ENCODE measurements around the gene QSOX2. TPM values are rescaled to one million over a fixed set of nuclear protein-coding genes. Genes with fewer than 3 reads are reported as not detected.

Gene QSOX2
- total RNA-seq, 1 donor from 2014 or later: 21.2 TPM

DNA sequence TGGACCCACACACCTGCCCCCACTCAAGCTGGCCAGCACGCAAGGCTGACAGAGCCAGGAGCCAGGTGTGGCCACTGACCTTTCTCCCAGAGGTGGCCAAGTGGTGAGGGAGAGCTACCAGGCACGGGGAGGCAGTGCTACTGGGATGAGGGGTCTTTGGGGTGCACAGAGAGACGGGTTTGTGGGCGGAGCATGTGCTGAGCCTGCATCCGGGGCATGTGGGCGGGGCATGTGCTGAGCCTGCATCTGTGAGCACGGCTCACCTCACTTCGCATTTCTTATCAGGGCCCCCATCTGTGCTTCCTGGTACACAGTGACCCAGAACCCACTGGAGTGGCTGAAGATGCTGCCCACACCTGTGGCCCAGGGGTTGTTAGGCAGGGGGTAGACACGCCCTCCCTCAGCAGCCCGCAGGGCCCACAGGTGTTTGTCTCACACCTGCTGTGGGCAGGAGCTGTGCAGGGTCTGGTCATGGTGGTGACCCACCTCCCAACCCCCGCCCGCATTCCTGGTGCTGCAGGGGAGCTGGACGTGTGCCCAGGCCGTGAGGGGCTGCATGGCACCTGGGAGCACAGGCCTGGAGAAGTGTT is 36.8 kb upstream of the QSOX2 start:
- Mint-ChIP-seq H3K27ac (ENCODE audit: unreplicated experiment) (no peak overlapping the region), H3K4me3 (ENCODE audit: unreplicated experiment) (no peak overlapping the region)
- no peak for DNase-seq

DNA sequence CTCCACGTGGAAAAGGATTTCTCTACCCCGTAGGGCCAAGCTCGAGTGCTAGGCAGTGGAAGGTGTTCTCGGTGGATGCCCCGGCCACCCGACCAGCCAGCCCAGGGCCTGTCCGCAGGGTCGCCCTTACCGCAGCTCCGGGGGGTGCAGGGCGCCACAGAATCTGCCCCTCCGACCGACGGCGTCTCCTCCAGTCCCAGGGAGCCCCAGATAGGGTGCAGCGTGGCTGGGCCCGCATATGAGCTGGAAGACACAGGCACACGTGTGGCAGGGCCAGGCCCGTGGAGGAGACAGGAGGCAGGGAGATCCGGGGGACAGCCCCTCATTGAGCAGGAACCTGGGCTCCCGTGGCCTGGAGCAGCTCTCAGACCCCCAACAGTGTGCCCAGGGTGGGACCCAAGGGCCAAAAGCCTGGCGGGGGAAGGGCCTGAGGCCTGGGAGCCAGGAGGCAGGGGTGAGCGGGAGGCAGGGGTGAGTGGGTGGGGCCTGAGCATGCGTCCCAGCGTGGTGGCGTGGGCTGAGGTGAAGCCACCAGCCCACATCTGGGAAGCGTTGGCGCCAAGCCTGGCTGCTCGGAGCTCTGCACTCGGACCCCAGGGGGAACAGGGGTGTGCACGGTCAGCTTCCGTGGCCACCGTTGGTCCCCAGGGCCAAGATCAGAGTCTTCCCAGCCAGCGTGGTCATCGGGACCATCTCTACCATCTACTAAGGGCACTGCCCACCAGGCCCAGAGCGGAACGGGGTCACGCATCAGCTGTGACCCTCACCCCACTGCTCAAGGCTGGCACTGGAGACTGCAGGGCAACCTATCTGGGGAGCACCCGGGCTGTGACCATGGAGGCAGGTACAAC is 36.0 kb upstream of the QSOX2 start:
- H3K4me1 Mint-ChIP-seq (ENCODE audit: low read depth, unreplicated experiment): no peaks in the 10 kb centered on the region
- no peak overlapping the region for H3K27ac Mint-ChIP-seq (ENCODE audit: unreplicated experiment)
- TF ChIP-seq, protein P1, sequence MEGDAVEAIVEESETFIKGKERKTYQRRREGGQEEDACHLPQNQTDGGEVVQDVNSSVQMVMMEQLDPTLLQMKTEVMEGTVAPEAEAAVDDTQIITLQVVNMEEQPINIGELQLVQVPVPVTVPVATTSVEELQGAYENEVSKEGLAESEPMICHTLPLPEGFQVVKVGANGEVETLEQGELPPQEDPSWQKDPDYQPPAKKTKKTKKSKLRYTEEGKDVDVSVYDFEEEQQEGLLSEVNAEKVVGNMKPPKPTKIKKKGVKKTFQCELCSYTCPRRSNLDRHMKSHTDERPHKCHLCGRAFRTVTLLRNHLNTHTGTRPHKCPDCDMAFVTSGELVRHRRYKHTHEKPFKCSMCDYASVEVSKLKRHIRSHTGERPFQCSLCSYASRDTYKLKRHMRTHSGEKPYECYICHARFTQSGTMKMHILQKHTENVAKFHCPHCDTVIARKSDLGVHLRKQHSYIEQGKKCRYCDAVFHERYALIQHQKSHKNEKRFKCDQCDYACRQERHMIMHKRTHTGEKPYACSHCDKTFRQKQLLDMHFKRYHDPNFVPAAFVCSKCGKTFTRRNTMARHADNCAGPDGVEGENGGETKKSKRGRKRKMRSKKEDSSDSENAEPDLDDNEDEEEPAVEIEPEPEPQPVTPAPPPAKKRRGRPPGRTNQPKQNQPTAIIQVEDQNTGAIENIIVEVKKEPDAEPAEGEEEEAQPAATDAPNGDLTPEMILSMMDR (IDR thresholded peaks at IDR 0.05; ENCODE audit: partially characterized antibody, unreplicated experiment): no peak
- no peak overlapping the region for H3K4me3 Mint-ChIP-seq (ENCODE audit: unreplicated experiment)
- no peak for DNase-seq
- peaks cover 2% of the 10 kb centered on the region for H3K27me3 Mint-ChIP-seq (ENCODE audit: unreplicated experiment)
- no peaks in the 10 kb centered on the region for H3K36me3 Mint-ChIP-seq (ENCODE audit: unreplicated experiment)
- H3K9me3 Mint-ChIP-seq (ENCODE audit: unreplicated experiment): peaks cover 2% of the 10 kb centered on the region

More for the DNA sequence above, 36.8 kb upstream of the QSOX2 start:
- no peaks in the 10 kb centered on the region for H3K4me1 Mint-ChIP-seq (ENCODE audit: low read depth, unreplicated experiment)
- TF ChIP-seq, protein P1 (IDR thresholded peaks at IDR 0.05; ENCODE audit: partially characterized antibody, unreplicated experiment): no peak
- peaks cover 4% of the 10 kb centered on the region for H3K36me3 Mint-ChIP-seq (ENCODE audit: unreplicated experiment)
- peaks cover 6% of the 10 kb centered on the region for H3K9me3 Mint-ChIP-seq (ENCODE audit: unreplicated experiment)
- H3K27me3 Mint-ChIP-seq (ENCODE audit: unreplicated experiment): peaks cover 5% of the 10 kb centered on the region

DNA sequence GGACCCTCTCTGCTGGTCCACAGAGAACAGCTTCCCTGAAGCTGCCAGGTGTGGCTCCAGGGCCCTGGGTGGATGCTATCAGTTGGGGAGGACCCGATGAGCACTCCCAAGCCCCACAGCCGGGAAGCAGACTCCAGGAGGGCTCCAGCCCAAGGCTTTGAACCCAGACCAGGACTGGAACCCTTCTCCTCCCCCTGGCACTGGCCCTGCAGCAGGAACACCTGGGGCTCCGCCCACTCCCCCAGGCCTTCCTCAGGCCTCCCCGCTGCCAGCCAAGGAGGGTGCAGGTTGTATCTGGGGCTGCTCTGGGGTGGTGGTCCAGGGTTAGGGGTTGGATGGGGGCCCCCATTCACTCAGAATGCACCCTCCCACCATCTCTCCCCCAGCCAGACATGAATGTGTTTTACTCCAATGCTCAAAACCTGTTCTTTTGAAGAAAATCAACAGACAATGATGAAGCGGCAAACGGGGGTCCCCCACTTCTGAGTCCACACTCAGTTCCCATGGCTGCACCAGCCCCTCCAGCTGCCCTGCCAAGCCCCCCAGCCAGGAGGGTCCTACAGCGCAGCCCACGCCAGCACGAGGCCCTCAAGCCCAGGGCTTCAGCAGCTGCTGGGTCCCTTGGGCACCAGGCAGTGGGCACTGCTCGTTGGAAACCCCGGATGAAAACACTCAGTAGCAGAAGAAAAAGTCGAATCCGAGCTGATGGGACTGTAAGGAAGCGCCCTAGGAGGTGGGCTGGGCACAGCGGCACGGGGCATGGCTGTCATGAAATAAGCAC is 35.1 kb upstream of the QSOX2 start:
- H3K4me1 Mint-ChIP-seq (ENCODE audit: low read depth, unreplicated experiment): no peaks in the 10 kb centered on the region
- H3K9me3 Mint-ChIP-seq (ENCODE audit: unreplicated experiment): peaks cover 2% of the 10 kb centered on the region
- no peak for DNase-seq
- no peaks in the 10 kb centered on the region for H3K36me3 Mint-ChIP-seq (ENCODE audit: unreplicated experiment)
- H3K4me3 Mint-ChIP-seq (ENCODE audit: unreplicated experiment): no peak overlapping the region
- H3K27me3 Mint-ChIP-seq (ENCODE audit: unreplicated experiment): peaks cover 2% of the 10 kb centered on the region
- no peak overlapping the region for H3K27ac Mint-ChIP-seq (ENCODE audit: unreplicated experiment)
- TF ChIP-seq, protein P1 (IDR thresholded peaks at IDR 0.05; ENCODE audit: partially characterized antibody, unreplicated experiment): no peak

DNA sequence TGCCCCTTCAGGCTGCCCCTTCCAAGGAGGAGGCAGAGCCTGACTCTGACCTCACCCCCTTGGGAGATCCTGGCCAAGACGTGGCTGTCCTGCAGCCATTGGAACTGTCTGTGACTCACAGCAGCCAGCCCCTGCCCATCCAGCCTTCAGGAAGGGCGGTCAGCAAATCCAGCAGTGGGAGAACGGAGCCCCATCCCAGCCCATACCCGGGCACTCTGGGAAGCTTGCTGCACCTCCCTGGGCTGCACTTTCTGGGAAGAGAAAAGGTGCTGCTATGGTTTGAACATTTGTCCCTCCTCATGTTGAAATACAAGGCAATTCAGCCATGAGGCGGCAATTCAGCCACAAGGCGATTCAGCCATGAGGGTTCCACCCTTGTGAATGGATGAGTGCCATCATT is 33.9 kb upstream of the QSOX2 start:
- no peak for DNase-seq
- no peak overlapping the region for H3K4me3 Mint-ChIP-seq (ENCODE audit: unreplicated experiment)
- peaks cover 4% of the 10 kb centered on the region for H3K9me3 Mint-ChIP-seq (ENCODE audit: unreplicated experiment)
- peaks cover 6% of the 10 kb centered on the region for H3K27me3 Mint-ChIP-seq (ENCODE audit: unreplicated experiment)
- H3K36me3 Mint-ChIP-seq (ENCODE audit: unreplicated experiment): no peaks in the 10 kb centered on the region
- no peak overlapping the region for H3K27ac Mint-ChIP-seq (ENCODE audit: unreplicated experiment)
- no peaks in the 10 kb centered on the region for H3K4me1 Mint-ChIP-seq (ENCODE audit: low read depth, unreplicated experiment)
- TF ChIP-seq, protein P1 (IDR thresholded peaks at IDR 0.05; ENCODE audit: partially characterized antibody, unreplicated experiment): no peak
